Neural crest cell (in vitro differentiated cells): ENCODE measurements around the gene SDC4. TPM values are rescaled to one million over a fixed set of nuclear protein-coding genes. Genes with fewer than 3 reads are reported as not detected.

Source experiments
- DNase-seq: peaks from one replicate; pipeline ENCODE4 v3.0.0; 2021; ENCODE audit warnings: low read depth, mixed read lengths, low spot score
- H3K27ac Mint-ChIP-seq: one replicate; pipeline ENCODE4 v1.8.0; 2021; ENCODE audit warnings: mild to moderate bottlenecking, mixed read lengths; ENCODE audit not compliant: unreplicated experiment
- H3K27me3 Mint-ChIP-seq: 2 replicates; pipeline ENCODE4 v1.8.0; 2021; ENCODE audit warnings: low read depth, mild to moderate bottlenecking, mixed read lengths
- H3K36me3 Mint-ChIP-seq: 2 replicates; pipeline ENCODE4 v1.8.0; 2021; ENCODE audit warnings: low read depth, mild to moderate bottlenecking, mixed read lengths
- H3K4me1 Mint-ChIP-seq: 2 replicates; pipeline ENCODE4 v1.8.0; 2021; ENCODE audit warnings: mixed read lengths
- H3K4me3 Mint-ChIP-seq: one replicate; pipeline ENCODE4 v1.8.0; 2021; ENCODE audit warnings: mild to moderate bottlenecking, mixed read lengths
- H3K9me3 Mint-ChIP-seq: 2 replicates; pipeline ENCODE4 v1.8.0; 2021; ENCODE audit warnings: mixed read lengths
- total RNA-seq: library from RNA; stranded (reverse); gene quantifications from 2 replicates; pipeline ENCODE4 v1.2.1, GENCODE V29; 2021
- TF ChIP-seq, protein P1 (sequence below): fragments of 200-600 bp; sonication (generic); conservative IDR thresholded peaks from 2 replicates; pipeline ENCODE4 v1.5.0; 2021; ENCODE audit warnings: antibody characterized with exemption, mild to moderate bottlenecking

Gene SDC4
- total RNA-seq, 1 donor from 2014 or later, result 11.5 TPM

DNA sequence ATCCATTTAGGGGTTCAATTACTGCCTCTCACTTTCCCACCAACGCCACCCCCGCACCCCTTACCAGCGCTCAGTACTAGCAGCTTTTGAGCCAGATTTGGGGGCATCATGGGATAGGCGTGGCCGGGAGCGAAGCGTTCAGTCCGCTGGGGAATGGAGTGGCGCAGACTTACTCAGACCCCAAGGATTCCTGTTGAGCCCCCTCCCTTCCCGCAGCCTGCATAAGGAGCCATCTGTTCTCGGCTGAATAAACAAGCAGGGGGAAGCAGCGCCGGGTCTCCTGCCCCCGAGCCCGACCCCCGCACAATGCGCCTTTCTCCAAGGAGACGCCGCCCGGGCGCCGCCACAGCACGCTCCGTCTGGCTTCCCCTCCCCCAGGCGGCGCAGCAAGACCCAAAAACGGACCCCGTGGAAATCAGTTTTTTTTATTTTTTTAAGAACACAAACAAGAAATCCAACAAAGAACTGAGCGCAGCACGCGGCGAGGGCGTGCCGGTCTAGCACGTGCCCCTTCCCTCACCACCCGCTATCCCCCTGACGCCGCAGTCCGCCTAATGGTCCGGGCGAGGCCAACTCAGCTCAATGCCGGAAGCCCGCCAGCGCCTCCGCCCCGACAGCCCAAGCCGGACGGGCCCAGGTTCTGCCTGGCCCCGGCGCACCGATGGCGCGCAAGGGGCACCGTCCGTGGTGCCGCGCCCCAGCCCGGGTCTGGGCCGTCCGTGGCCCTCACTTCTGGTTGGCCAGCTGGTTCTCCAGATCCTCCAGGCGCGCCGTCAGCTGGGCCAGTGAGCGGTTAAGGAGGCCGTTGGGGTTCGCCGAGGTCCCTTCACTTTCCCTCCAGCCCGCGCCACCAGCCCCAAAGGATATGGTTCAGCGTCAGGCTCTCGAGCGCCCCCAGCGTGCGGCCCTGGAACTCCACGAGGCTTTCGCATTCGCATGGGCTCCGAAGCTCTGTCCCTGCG is 54.9 kb downstream of the SDC4 start:
- peak overlapping the region; percentile 89 for H3K27ac Mint-ChIP-seq
- no peaks in the 10 kb centered on the region for H3K36me3 Mint-ChIP-seq
- TF ChIP-seq, protein P1, sequence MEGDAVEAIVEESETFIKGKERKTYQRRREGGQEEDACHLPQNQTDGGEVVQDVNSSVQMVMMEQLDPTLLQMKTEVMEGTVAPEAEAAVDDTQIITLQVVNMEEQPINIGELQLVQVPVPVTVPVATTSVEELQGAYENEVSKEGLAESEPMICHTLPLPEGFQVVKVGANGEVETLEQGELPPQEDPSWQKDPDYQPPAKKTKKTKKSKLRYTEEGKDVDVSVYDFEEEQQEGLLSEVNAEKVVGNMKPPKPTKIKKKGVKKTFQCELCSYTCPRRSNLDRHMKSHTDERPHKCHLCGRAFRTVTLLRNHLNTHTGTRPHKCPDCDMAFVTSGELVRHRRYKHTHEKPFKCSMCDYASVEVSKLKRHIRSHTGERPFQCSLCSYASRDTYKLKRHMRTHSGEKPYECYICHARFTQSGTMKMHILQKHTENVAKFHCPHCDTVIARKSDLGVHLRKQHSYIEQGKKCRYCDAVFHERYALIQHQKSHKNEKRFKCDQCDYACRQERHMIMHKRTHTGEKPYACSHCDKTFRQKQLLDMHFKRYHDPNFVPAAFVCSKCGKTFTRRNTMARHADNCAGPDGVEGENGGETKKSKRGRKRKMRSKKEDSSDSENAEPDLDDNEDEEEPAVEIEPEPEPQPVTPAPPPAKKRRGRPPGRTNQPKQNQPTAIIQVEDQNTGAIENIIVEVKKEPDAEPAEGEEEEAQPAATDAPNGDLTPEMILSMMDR, result peak; percentile 90
- H3K4me1 Mint-ChIP-seq, result peaks cover 21% of the 10 kb centered on the region
- peak; percentile 94 for DNase-seq
- peak overlapping the region; percentile 90 for H3K4me3 Mint-ChIP-seq
- H3K9me3 Mint-ChIP-seq, result no peaks in the 10 kb centered on the region
- H3K27me3 Mint-ChIP-seq, result peaks cover 69% of the 10 kb centered on the region

DNA sequence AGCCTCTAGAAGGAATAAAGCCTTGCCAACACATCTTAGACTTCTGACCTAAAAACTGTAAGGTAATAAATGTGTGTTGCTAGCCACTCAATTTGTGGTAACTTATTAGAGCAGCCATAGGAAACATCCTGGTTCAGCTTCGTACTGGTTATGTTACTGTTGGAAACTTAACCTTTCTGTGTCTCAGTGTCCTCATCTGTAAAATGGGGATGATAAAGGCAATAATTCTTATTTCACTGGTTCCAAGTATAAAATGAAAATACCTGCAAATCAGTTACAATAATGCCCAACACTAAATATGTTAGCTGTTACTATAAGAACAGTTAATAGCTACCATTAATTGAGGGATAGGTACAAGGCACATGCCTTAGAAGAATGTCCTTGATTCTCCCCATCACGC is 55.9 kb downstream of the SDC4 start:
- no peak for DNase-seq
- Mint-ChIP-seq H3K9me3 (no peaks in the 10 kb centered on the region), H3K27me3 (peaks cover 72% of the 10 kb centered on the region), H3K36me3 (no peaks in the 10 kb centered on the region), H3K4me3 (peak overlapping the region; percentile 90), H3K4me1 (peaks cover 21% of the 10 kb centered on the region), H3K27ac (no peak overlapping the region)
- TF ChIP-seq, protein P1, result no peak

DNA sequence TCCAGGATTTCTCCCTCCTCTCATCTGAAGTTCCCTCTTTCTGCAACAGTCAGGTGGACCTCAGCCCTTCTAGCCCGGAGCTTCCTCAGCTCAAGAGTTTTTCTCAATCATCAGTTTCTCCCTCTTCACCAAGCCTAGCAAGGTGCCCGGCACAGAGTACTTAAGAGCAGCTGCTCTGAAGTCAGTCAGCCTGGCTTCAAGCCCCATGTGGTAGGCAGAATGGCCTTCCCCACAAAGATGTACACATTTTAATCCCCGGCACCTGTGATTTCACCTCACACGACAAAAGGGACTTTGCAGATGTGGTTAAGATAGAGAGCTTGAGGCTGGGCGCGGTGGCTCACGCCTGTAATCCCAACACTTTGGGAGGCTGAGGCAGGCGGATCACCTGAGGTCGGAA is 56.7 kb downstream of the SDC4 start:
- H3K36me3 Mint-ChIP-seq, result no peaks in the 10 kb centered on the region

DNA sequence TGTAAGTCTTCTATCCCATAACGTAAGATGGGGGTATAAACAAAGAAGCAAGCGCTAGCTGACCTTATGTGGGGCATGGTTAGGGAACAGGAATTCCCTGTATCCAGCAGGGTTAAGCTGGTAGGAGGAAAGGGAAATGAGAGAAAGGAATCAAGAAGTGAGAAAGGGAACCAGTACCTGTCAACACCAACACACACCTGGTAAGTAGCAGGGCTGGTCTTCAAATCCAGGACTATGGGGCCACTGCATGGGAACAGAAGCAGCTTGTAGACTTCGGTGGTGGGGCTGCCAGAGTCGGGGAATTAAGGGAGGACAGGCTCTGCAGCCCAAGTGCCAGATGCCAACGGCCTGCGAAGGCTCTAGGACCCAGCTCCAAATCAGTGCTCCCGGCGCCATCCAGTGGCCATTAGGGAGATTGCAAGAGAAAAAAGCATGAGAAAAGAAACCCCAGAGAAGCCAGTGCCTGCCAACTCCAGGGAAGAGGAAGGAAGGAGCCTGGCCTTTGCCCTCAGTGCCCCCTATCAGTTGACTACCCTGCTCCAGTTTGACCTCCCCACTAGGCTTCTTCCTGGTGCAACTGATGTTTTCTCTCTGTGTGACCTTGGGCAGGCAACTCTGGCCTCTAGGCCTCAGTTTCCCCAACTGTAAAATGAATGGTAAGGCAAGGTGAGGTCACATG is 57.4 kb downstream of the SDC4 start:
- Mint-ChIP-seq H3K27ac (no peak overlapping the region), H3K9me3 (no peaks in the 10 kb centered on the region), H3K4me1 (peaks cover 21% of the 10 kb centered on the region), H3K4me3 (peak overlapping the region; percentile 64), H3K27me3 (peaks cover 74% of the 10 kb centered on the region), H3K36me3 (no peaks in the 10 kb centered on the region)
- peak; percentile 85 for DNase-seq
- TF ChIP-seq, protein P1, result peak; percentile 88

More for the DNA sequence above, 56.7 kb downstream of the SDC4 start:
- Mint-ChIP-seq H3K4me1 (peaks cover 21% of the 10 kb centered on the region), H3K27me3 (peaks cover 73% of the 10 kb centered on the region), H3K27ac (no peak overlapping the region), H3K9me3 (no peaks in the 10 kb centered on the region), H3K4me3 (peak overlapping the region; percentile 64)
- DNase-seq, result no peak
- TF ChIP-seq, protein P1, result no peak

DNA sequence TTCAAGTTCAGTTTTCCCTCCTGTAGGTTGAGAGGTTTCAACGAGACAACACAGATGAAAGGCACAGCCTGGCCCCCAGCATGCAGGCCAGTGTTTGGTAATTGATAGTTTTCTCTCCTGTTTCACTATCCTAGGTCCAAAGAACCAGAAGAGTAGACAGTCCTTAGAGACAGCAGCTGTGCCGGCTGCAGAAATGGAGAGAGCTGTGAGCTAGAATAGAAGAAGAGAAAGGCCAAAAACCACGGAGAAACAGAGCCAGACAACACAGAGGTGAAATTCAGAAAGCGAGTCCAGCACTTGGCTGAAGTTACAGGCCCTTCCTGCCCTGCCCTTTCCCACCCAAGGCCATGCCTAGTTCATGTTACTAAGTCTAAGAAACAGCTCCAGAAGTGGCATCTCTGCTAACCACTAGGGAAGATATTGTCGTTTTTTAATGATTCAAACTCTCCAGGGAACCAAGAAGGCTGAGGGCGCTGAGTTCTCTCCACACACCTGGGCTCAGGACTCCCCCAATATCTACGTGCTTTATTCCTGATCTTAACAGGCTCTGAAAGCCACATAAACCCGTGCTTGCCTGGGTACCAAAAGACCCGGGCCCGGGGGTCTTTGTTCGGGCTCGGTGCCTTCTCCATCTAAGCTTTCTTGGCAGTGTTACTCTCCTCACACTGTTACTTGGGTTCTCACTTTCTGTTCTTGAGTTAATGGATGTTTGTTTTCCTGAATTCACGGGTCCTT is 58.1 kb downstream of the SDC4 start:
- Mint-ChIP-seq H3K4me1 (peaks cover 21% of the 10 kb centered on the region), H3K36me3 (no peaks in the 10 kb centered on the region), H3K27me3 (peaks cover 81% of the 10 kb centered on the region), H3K27ac (peak overlapping the region; percentile 48), H3K9me3 (no peaks in the 10 kb centered on the region), H3K4me3 (no peak overlapping the region)
- TF ChIP-seq, protein P1, result no peak
- no peak for DNase-seq
